Measurements from ENCODE around the gene CEP104. TPM values are rescaled to one million over a fixed set of nuclear protein-coding genes. Genes with fewer than 3 reads are reported as not detected.

The CEP104 gene
- polyA plus RNA-seq, 1 donor = 51.5 TPM

DNA sequence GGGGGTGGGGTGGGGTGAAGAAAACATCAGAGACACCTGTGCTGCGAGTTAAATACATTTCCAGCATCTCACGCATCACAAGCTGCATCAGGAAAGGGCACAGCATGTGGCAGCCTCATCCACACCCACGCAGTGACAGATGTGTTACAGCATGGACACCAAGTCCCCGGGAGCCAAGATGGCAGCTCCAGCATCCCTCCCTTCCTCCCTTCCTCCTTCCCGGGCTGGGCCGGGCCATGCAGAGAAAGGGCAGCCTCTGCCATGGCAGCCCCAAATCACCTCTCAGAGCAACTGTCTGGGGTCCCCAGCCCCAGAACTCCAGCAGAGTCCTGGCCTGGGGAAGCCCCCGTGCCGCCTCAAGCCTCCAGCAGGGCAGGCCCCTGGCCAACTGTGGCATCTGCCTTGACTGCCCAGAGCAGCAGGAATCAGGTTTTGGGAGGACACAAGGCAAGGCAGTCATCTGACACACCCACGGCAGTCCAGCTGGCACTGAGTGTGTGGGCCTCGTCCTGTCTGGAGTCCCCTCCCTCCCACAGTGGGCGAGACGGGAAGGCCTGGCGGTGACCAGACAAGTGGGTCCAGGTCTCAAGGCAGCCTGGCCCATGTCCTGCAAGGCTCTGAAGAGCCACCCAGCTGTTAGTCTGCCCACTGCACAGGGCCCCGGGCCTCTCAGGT, 78.3 kb downstream of the CEP104 start:
- no peak for DNase-seq

DNA sequence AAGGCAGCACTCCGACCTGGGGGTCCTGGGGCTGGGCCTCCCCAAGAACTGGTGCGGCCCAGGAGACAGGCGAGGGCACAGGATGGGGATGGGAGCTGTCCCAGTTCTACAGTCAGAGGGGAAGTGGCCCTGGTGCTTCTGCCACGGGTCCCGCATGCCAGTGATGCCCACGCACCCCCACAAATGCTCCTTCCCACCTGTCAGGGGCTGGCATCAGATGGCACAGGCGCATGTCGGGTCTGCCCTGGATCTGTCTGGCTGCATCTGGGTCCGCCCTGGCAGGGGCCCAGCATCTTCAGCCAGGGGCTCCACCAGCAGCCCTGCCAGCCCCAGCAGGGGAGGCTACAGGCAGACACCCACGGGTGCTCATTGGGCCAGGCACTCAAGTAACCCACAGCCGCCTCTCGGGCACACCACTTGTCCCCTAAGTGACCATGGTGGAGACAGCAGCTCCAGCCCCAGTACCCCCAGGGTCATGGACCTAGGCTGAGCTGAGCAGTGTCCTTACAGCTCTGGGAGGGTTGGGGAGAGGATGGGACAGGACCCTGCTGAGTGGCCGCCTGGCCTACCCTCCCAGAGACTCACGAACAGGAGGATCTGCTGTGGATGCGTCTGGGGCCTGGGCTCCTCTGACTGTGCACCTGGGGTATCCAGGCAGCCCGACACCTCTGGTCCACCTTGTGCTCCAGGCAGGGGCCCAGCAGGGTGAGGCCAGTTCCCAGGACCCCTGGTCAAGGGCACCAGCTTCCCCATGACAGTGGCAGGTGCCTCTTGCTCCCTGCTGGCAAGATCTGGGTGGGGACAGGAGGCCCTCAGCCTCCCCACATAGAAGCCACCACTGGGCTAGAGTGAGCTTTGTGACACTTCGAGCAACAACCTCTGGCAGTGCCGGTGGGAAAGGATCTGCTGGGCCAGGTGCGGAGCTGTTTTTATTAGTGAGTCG, 79.1 kb downstream of the CEP104 start:
- DNase-seq = no peak

DNA sequence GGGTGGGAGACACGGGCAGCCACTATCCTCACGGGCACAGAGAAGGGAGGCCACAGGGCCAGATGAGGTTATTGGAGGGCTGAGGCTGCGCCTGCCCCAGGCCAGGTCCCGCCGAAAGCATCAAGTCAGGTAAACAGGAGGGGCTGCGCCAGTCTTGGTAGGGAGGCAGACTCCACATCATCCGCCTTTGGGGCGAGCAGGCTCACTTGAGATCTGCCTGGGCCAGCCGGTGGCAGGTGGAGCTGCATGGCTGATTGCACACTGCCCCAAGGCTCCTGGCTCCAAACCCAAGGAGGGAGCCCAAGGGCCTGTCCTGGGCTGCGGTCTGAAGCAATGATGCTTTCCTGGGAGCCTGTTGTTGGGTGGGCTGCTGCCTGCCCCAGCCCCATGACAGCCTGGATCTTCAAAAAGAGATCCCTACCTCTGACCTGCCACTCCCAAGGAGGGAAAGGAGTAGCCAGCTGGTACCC, 79.9 kb downstream of the CEP104 start:
- no peak for DNase-seq

DNA sequence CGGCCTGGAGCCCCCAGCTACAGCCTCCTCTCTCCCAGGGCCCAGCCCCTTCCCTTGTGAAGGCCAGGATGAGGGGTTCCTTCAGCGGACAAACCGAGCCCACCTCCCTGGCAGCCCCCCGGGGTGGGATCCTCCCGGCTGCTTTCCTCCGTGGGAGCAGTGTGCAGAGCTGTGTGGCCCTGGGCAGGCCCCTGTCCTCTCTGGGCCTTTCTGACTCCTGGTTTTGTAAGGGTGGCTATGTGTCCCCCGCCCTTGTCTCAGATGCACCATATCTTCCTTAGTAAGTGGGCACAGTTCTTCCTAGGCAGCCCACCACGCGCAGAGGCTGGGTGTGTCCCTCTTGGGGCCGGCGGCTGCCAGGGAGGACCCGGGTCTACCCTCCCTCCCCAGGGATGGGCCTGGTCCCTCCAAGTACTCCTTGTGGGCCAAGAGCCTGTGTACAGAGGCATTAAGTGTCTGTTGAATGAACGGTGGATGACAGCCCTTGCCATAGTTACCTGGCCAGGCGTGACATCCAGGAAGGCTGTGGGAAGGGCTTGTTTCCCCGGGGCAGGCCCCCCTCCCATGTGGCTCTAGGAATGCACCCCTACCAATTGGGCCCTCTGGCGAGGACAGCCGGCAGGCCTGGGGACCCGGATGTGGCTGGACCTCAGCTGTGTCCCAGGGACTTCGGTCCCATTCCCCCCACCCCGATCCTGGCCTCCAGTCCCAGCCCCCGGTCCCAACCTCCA, 80.6 kb downstream of the CEP104 start:
- DNase-seq = no peak

DNA sequence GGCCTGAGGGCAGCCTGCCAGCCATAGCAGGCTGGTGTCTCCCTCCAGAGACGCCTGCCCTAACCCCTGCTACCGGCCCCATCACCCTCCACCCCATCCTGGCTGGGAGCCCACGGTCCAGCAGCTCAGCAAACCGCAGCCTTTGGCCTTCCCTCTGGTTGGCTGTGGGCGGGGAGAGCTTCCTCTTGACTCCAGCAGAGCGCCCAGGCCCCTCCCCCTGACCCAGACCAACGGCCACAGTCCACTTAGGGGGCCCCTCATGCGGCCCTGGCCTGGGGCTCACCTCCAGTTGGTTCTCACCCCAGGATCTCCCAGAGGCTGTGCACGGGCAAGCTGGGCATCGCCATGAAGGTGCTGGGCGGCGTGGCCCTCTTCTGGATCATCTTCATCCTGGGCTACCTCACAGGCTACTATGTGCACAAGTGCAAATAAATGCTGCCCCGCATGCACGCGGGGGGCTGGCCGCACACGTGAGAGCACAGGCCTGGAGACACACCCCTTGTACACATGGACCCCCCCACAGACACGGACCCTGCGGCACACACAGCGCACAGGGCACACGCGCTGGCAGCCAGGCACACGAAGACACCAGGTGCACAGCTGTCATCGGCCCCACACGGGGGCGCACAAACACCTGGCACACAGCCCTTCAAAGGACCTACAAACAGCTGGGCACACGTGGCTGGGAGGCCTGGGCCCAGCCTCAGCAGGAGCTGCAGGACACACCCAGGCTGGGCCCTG, 81.4 kb downstream of the CEP104 start:
- peak; percentile 57 for DNase-seq

DNA sequence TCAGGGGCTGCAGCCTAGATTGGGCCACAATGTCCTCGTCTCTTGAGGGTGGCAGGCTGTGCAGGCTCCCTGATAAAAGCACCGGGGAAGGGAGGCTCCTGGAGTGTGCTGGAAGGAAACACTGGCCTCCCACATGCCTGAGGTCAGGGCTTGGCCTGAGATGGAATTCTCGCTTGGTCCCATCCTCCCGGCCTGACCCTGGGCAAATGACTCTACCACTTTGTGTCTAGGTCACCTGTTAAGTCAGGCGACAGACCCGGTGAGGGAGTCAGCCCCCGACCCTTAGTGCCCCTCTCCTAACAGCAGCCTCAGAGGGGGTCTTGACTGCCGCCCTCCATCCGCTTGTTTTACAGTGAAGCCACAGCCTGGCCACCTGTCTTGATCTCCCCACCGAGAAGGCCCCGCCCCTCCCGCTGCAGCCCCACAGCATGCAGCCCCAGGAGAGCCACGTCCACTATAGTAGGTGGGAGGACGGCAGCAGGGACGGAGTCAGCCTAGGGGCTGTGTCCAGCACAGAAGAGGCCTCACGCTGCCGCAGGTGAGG, 82.0 kb downstream of the CEP104 start:
- no peak for DNase-seq

DNA sequence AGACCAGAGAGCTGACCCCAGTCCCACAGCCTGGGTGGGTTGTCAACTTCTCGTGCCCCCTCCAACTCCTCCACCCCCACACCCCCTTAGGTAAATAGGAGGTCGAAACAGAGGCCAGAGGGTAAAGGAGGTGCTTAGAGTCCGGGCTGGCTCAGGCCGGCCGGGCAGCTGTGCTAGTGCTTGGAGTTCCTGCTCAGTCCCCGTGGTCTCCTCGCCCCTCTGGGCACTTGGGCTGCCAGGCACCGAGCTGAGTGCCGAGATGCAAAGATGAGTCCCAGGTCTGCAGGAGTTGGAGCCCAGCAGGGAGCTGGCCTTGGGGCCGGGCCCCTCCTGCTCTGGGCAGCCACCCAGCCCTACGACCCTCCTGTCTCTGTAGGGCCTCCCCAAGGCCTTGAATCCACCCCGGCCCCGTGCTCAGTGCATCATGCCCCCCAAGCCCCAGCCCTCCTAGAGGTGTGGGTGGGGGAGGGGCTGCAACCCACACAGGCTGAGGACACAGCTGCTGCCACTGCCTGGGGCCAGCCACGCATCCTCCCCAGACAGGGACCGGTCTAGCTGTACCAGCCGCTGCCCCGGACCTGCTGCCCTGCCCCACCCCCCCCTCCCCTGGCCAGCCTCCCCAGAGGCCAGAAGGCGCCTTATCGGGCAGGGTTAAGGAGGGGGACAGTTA, 82.6 kb downstream of the CEP104 start:
- no peak for DNase-seq

DNA sequence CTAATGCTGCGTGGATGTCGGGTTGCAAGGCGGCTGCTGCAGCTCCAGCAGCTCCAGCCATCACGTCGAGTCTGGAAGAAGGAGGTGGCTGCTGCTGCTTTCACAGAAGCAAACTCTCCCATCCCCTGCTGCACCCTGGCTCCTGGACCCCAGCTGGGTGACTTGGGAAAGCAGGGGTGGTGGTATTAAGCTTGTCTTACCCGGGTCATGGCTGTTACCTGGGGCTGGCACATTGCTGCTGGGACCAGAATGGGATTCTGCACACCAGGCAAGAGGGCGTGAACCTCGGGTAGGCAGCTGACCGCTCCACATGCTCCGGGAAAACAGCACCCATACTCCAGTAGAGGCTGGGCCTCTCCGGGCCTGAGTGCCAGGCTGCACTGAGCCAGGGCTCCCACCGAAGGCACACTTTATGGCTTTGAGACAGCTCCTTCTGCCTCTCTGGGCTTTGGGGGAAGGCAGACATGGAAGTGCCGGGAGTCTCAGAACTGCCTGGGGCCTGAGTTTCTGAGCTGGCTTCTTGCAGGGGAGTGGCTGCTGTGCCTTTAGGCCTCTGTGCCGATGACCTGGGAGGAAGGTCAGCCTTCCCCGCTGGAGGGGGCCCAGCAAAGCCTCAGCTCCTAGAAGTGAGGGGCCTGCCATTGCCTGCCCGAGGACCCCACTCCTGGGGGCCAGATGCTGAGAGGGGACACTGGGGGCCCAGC, 83.3 kb downstream of the CEP104 start:
- no peak for DNase-seq

DNA sequence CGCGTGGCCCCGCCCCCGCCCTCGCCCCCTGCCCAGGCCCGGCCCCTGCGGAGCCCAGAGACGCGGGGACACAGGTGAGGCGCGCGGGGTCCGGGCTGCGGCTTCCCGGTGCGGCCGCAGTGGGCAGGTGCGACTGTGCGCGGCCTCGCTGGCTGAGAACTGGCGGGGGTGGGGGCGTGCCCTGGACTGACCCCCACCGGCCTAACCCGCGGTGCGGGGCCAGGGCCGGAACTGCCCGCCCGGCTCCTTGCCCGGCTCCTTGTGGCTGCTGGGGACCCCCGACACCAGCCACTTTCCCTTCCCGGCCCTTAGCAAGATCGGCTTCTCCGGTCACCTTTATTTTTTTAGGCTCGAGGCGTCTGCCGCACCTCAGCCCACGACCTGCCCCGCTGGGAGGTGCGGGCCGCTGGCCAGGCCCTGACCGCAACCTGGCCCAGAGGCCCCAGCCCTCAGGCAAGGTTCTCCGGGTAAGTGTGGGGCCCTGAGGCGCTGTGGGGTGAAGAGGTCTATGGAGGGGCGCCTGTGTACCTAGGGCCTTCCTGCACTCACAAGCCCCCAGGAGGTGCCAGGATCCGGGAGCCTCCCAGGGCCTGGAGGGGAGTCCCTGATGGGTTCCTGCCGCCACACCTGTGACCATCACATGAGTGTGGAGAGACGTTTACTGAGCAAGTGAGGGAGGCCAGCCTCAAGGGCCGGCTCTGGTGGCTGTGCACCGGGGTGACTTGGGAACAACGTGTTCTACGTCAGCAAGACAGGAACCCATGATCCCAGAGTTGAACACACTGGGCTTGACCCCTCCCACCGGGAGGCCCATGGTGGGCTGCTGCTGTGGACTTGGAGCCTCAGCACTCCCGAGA, 84.1 kb downstream of the CEP104 start, which contains the start of gene SMIM1:
Gene SMIM1, plus strand, starts transcription at position 35 of the 857 bp plus-strand sequence. CDS start 2,625 bp downstream, outside the sequence.
- no peak for DNase-seq

DNA sequence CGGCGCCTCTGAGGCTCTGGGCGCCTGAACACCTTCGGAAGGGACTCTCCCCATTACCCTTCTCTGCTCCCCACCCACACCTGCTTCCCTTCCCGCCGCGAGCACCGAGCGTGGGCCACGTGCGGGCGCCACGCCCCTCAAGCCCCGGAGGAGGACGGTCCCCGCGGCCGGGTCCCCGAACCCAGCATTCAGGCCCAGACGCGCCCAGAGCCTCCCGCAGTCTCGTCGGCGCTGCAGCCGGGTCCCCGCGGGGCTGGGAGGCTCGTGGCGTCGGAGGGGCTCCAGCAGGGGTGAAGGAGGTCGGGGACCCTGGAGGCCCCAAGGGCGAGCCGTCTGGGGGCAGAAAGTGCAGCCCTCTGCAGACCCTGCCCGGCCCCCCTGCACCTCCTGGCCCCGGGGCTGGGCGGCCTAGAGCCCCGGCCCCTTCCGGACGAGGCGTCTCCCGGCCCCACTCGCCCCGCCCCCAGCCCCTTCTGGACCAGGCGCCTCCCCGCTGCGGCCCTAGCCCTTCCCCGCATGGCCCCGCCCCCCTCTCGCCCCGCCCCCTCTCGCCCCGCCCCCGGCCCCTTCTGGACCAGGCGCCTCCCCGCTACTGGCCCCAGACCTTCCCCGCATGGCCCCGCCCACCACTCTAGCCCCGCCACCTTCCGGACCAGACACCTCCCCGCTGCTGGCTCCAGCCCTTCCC, 84.8 kb downstream of the CEP104 start:
- peak; percentile 86 for DNase-seq

DNA sequence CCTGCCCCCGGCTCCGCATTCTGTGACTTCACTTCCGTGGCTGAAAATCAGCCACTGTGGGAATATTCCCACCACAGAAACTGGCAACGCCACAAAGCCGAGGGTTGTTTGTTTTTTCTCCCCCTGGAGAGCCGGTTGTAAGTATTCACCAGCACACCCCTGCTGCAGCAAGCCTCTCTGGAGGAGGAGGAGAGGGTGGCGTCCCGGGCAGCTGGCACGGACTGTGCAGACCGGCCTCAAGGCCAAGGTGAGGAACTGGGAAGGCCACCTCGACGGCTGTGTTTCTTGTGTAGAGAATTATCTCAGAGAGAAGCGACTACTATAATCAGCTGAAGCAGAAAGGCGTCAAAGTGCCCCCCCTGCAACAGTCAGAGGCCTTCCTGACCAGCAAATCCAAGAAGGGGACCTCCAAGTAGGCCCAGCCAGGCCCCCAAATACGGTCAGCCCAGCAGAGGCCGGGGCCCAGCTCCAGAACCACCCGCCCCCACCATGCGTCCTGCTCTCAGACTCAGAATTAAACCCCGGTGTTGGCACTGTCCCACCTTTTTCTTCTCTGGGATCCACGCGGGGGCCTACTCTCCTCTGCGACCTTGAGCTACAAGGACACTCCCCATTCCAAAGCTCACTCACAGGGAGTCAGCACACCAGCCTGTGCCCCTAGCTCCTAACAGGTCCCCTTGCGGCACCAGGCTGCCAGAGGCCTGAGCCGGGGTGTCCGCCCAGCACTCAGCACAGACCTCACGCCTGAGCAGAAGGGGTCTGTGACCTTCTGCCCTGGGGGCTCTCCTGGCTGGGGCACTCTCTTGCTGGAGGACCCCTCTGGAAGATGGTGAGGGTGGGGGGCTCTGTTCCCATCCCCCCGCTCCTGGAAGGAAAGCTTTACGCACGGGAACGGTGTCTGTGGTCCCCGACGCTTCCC, 85.6 kb downstream of the CEP104 start:
- DNase-seq = no peak

DNA sequence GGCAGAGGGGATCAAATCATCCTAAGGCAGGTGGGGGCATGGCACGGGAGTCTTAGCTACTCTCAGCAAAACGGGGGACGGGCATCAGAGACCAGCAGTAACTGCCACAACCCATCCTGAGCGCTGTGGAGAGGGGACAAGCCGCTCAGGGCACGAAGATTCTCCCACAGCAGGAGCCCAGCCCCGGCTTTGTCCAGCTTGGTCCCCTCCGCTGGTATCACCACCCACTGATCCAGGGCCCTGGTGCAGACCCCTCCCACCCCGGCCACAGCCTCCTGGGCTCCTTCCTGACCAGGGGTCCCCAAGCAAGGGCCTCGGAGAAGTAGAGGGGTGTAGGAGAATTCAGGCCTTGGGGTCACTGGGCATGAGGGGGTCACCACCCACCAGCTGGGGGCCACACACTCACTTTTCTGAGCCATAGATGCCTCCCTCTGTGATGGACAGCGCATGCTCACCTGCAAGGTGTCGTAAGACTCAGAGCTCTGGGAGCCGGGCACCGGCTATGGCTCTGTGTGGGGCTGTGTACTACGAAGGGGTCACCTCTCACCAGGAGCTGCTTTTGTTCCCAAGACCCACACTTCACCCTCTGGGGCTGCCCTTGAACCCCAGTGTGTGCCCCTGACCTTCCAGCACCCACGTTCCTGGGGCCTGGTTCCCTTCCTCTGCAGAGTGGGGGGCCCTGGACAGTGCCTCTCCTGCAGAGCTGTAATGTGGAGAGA, 86.8 kb downstream of the CEP104 start:
- no peak for DNase-seq

DNA sequence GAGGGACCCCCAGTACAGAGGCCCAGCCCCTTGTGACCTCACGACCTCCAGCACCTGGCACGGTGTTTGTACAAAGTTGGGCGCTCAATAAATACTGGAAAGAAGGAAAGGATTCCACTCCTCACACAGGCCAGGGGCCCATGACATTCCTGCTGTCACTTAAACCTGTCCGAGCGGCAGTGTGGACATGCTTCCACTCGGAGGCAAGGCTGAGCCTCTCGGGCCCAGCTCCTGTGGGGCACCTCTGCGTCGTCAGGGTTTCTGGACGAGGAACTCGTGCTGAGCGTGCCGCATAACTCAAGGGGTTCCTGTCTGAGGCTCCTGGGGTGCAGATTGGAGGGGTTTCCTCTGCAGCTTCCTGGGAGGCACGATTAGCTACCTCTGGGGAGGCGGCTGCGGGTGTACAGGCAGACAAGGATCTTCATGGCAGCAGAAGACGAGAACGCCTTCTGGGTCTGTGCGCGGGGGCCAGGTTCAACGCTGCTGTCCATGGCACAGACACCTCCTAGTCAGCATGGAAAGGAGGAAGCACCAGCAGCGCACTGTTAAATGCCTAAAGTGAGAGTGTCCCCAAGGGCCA, 88.1 kb downstream of the CEP104 start:
- DNase-seq = no peak

DNA sequence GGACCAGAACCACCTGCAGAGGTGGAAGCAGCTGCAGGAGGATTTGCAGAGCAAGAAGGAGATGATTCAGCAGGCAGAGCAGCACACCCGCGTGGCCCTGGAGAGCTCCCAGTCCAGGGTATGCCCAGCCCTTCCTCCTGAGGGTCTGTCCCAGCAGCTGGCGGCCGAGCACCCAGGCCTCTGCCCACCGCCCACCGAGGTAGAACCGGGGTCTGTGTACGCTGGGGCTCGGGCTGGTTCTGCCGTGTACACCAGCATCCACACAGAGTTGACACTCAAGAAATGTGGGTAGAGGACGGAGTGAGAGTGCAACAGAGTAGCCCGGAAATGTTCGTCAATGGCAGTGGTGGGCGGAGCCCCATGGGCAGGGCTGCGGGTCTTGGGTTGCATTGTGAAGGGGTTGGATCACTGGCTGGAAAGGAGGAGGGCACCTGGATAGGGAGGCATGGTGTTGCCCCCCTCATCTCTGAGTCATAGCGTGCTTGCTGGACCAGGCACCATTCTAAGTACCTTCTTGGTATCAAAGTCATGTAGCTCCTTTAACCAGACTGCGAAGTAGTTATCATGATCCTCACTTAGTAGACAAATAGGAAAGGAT, 89.6 kb downstream of the CEP104 start:
- no peak for DNase-seq

DNA sequence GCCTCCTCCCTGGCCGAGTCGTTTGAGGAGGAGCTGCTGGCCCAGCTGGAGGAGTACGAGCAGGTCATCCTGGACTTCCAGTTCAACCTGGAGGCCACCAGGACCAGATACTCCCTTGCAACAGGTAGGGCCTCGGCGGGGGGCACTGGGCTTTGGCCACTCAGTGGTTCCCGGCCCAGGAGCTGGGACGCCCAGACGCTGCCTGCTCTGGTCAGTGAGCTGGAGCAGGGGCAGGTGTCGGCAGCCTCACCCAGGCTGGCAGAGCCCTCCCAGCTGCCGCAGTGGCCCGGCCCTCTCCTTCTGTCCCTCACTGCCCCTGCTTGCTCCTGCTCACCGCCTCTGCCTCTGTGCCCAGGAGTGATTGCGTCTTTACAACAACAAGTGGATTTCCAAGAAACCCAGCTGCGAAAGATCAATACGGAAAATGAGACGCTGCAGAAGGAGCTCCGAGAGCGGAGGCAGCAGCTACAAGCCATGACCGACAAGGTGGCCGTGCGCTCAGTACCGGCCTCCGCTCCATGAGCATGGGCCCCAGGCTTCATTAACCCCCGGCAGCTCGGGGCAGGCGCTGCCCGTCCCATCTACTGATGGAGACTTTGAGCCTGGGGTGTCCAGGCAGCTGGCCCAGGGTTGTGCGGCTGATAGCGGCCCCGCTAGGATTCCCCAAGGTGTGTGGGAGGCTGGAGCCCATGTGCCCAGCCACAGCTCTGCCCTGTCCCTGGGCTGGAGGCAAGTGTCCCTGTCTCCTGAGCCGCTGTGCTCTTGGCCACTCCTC, 93.5 kb downstream of the CEP104 start:
- no peak for DNase-seq
